HEK293 (cell line): Measurements from ENCODE around the gene GNG3.
"Not testable (repeated sequence)": the region's sequence is repeated elsewhere in the genome, so short reads cannot be mapped to it uniquely, and the experiment has no call there.

ENCODE experiments used
- CTCF ChIA-PET: fragments of 350-600 bp; formaldehyde crosslinking; extraction: SDS; loops from one replicate; lab custom pipeline; 2021; ENCODE audit warnings: antibody characterized with exemption; lab: Yijun Ruan, JAX
- POLR2A ChIA-PET: fragments of 300-600 bp; formaldehyde crosslinking; extraction: SDS; loops from one replicate; lab custom pipeline; 2020; ENCODE audit warnings: antibody characterized with exemption, inconsistent platforms; lab: Yijun Ruan, JAX
- H3K27ac ChIP-seq: fragments of 200-500 bp; sonication (Bioruptor generic); 2 replicates; pipeline ENCODE4 v1.5.1; 2014; ENCODE audit warnings: low read depth, low read length, control low read depth, inconsistent platforms; ENCODE audit errors: extremely low read depth
- H3K36me3 ChIP-seq, 2 experiments: fragments of 200-500 bp in 1 of 2; sonication (Bioruptor generic) in 1 of 2; 1 replicate in 1 of 2; 2 replicates in 1 of 2; pipeline ENCODE4 v1.5.1; 2014 to 2017; ENCODE audit warnings: inconsistent platforms in 2 of 2, low read length in 2 of 2; ENCODE audit not compliant: control insufficient read depth in 2 of 2, insufficient read depth in 1 of 2
- H3K4me1 ChIP-seq: fragments of 200-500 bp; sonication (Bioruptor generic); 2 replicates; pipeline ENCODE4 v1.5.1; 2014; ENCODE audit warnings: mild to moderate bottlenecking, low read length, inconsistent platforms; ENCODE audit not compliant: control insufficient read depth, insufficient read depth
- H3K4me3 ChIP-seq: 2 replicates; pipeline ENCODE4 v1.5.1; 2011; ENCODE audit warnings: low read depth, mild to moderate bottlenecking, control low read depth, low read length, moderate library complexity
- H3K9me3 ChIP-seq: fragments of 200-500 bp; sonication (Bioruptor generic); 2 replicates; pipeline ENCODE4 v1.5.1; 2014; ENCODE audit warnings: low read depth, low read length, inconsistent platforms; ENCODE audit not compliant: control insufficient read depth, insufficient read depth
- HIC1 ChIP-seq: fragments of 450-650 bp; formaldehyde crosslinking; IDR thresholded peaks from 2 replicates; pipeline ENCODE4 v1.5.1; 2016; ENCODE audit warnings: missing biosample characterization, missing genetic modification characterization
- PRDM1 ChIP-seq: fragments of 450-650 bp; formaldehyde crosslinking; IDR thresholded peaks from 2 replicates; pipeline ENCODE4; 2016; ENCODE audit warnings: missing biosample characterization, missing genetic modification characterization
- PRDM2 ChIP-seq: fragments of 450-650 bp; formaldehyde crosslinking; IDR thresholded peaks from 2 replicates; pipeline ENCODE4 v1.5.1; 2016; ENCODE audit warnings: missing biosample characterization, missing genetic modification characterization, borderline replicate concordance
- PRDM6 ChIP-seq: fragments of 450-650 bp; formaldehyde crosslinking; IDR thresholded peaks from 2 replicates; pipeline ENCODE4 v1.5.1; 2017; ENCODE audit warnings: missing biosample characterization, missing genetic modification characterization
- ZNF211 ChIP-seq: fragments of 450-650 bp; formaldehyde crosslinking; IDR thresholded peaks from 2 replicates; pipeline ENCODE4 v1.5.1; 2016; ENCODE audit warnings: low read depth, missing biosample characterization, missing genetic modification characterization
- ZNF274 ChIP-seq, 2 experiments: fragments of 200-500 bp in 1 of 2; fragments of 450-650 bp in 1 of 2; sonication (Bioruptor generic) in 1 of 2; formaldehyde crosslinking in 1 of 2; IDR thresholded peaks; 2 replicates each; pipeline versions ENCODE4 v1.5.1 to v1.6.1; 2014 to 2016; ENCODE audit warnings: borderline replicate concordance in 1 of 2, inconsistent platforms in 1 of 2, low read length in 1 of 2, missing biosample characterization in 1 of 2, missing genetic modification characterization in 1 of 2
- ZNF366 ChIP-seq: fragments of 450-650 bp; formaldehyde crosslinking; conservative IDR thresholded peaks from 2 replicates; pipeline ENCODE4 v1.5.1; 2016; ENCODE audit warnings: missing biosample characterization, missing genetic modification characterization
- ZNF404 ChIP-seq: fragments of 450-650 bp; formaldehyde crosslinking; IDR thresholded peaks from 2 replicates; pipeline ENCODE4 v1.5.1; 2017; ENCODE audit warnings: missing biosample characterization, missing genetic modification characterization
- ZNF426 ChIP-seq: fragments of 450-650 bp; formaldehyde crosslinking; IDR thresholded peaks from 2 replicates; pipeline ENCODE4 v1.5.1; 2017; ENCODE audit warnings: missing biosample characterization, missing genetic modification characterization, mild to moderate bottlenecking, inconsistent platforms, moderate library complexity
- TF ChIP-seq, protein P1 (sequence below): fragments of 450-650 bp; formaldehyde crosslinking; IDR thresholded peaks from 2 replicates; pipeline ENCODE4 v1.5.1; 2016; ENCODE audit warnings: missing biosample characterization, missing genetic modification characterization
- TF ChIP-seq, protein P2 (sequence below): fragments of 450-650 bp; formaldehyde crosslinking; IDR thresholded peaks from 2 replicates; pipeline ENCODE4 v1.5.0; 2017; ENCODE audit warnings: missing biosample characterization, missing genetic modification characterization, borderline replicate concordance
- TF ChIP-seq, protein P3 (sequence below): fragments of 450-650 bp; formaldehyde crosslinking; optimal IDR thresholded peaks from 2 replicates; pipeline ENCODE3; 2016; ENCODE audit warnings: missing biosample characterization, mild to moderate bottlenecking, missing genetic modification characterization

Gene GNG3

DNA sequence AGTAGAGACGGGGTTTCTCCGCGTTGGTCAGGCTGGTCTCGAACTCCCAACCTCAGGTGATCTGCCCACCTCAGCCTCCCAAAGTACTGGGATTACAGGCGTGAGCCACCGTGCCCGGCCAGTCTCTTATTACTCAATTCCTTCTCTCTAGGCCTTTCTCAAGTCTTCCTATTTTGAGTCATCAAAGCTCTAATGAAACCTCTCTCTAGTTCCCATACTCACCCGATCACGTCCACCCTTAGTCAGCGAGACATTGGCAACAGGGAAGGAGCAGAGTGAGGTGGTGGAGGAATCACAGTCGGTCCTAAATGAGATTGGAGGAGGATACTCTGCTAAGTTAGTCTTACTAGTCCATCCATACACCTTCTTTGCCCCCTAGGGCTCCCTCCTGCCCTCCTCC lies 5.2 kb upstream of the GNG3 start:
- CTCF ChIA-PET = interaction anchor here (0.7 to 1.7 kb wide), 3 partner anchors 8 to 21 kb away, joined by 7 to 12 read pairs (median 8); partner anchors contain the start of gene LRRN4CL
- TF ChIP-seq ZNF274 (IDR thresholded peaks at IDR 0.05; ENCODE audit: low read length) (no peak), ZNF274 (tag by site-specific recombination; IDR thresholded peaks at IDR 0.05; ENCODE audit: borderline replicate concordance) (no peak), ZNF211 (tag by site-specific recombination) (no peak), PRDM1 (tag by site-specific recombination) (no peak), PRDM2 (tag by site-specific recombination) (no peak), PRDM6 (tag by site-specific recombination) (no peak), ZNF426 (tag by site-specific recombination) (no peak), HIC1 (tag by site-specific recombination) (no peak), ZNF404 (tag by site-specific recombination) (no peak), ZNF366 (tag by site-specific recombination) (no peak)
- TF ChIP-seq, protein P1, sequence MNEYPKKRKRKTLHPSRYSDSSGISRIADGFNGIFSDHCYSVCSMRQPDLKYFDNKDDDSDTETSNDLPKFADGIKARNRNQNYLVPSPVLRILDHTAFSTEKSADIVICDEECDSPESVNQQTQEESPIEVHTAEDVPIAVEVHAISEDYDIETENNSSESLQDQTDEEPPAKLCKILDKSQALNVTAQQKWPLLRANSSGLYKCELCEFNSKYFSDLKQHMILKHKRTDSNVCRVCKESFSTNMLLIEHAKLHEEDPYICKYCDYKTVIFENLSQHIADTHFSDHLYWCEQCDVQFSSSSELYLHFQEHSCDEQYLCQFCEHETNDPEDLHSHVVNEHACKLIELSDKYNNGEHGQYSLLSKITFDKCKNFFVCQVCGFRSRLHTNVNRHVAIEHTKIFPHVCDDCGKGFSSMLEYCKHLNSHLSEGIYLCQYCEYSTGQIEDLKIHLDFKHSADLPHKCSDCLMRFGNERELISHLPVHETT = no peak
- TF ChIP-seq, protein P2, sequence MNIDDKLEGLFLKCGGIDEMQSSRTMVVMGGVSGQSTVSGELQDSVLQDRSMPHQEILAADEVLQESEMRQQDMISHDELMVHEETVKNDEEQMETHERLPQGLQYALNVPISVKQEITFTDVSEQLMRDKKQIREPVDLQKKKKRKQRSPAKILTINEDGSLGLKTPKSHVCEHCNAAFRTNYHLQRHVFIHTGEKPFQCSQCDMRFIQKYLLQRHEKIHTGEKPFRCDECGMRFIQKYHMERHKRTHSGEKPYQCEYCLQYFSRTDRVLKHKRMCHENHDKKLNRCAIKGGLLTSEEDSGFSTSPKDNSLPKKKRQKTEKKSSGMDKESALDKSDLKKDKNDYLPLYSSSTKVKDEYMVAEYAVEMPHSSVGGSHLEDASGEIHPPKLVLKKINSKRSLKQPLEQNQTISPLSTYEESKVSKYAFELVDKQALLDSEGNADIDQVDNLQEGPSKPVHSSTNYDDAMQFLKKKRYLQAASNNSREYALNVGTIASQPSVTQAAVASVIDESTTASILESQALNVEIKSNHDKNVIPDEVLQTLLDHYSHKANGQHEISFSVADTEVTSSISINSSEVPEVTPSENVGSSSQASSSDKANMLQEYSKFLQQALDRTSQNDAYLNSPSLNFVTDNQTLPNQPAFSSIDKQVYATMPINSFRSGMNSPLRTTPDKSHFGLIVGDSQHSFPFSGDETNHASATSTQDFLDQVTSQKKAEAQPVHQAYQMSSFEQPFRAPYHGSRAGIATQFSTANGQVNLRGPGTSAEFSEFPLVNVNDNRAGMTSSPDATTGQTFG (tag by site-specific recombination) = no peak
- TF ChIP-seq, protein P3, sequence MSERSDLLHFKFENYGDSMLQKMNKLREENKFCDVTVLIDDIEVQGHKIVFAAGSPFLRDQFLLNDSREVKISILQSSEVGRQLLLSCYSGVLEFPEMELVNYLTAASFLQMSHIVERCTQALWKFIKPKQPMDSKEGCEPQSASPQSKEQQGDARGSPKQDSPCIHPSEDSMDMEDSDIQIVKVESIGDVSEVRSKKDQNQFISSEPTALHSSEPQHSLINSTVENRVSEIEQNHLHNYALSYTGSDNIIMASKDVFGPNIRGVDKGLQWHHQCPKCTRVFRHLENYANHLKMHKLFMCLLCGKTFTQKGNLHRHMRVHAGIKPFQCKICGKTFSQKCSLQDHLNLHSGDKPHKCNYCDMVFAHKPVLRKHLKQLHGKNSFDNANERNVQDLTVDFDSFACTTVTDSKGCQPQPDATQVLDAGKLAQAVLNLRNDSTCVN = no peak
- TF ChIP-seq, all 188 proteins: peak for 0
- Histone ChIP-seq H3K9me3 (no peaks in the 10 kb centered on the region), H3K36me3 (peaks cover 15 to 71% of the 10 kb centered on the region in 2 experiments), H3K4me1 (peaks cover 3% of the 10 kb centered on the region; the same call in 1 of the 2 replicates), H3K27ac (no peak overlapping the region), H3K4me3 (no peak overlapping the region)
- POLR2A ChIA-PET = interaction anchor here (0.6 to 1.8 kb wide), 2 partner anchors 11 to 37 kb away, joined by 3 to 4 read pairs; partner anchors contain the start of genes C11orf98 and CSKMT

GRCh38 chr11:62703921-62704320 lies 3.6 kb upstream of the GNG3 start:
- H3K9me3 ChIP-seq, H3K27ac ChIP-seq, H3K4me3 ChIP-seq, H3K4me1 ChIP-seq: not testable (repeated sequence)
- peaks cover 15 to 83% of the 10 kb centered on the region in 2 experiments for H3K36me3 ChIP-seq
- ChIA-PET POLR2A (interaction anchor here (0.6 to 1.8 kb wide), 4 partner anchors 15 to 1676 kb away, joined by 4 to 10 read pairs (median 5); partner anchors contain the start of genes C11orf98, CSKMT and LRRN4CL), CTCF (interaction anchor here (0.6 to 1.6 kb wide), 4 partner anchors 10 to 1133 kb away, joined by 3 to 12 read pairs (median 4); partner anchors contain the start of gene TMEM179B)
